ENCODE results near the gene KATNB1.

DNA sequence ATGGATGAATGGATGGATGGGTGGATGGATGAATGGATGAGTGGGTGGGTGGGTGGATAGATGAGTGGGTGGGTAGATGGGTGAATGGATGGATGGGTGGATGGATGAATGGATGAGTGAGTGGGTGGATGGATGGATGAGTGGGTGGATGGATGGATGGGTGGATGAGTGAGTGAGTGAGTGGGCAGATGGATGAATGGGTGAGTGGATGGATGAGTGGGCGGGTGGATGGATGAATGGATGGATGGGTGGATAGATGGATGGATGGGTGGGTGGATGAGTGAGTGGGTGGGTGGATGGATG is 6.4 kb upstream of the KATNB1 start:
- TF ChIP-seq EZH2phosphoT487 (IDR thresholded peaks at IDR 0.05; ENCODE audit: borderline replicate concordance, low read length) = no peak
- no peak for TF ChIP-seq CTCF (IDR thresholded peaks at IDR 0.05; ENCODE audit: low read depth, low read length, poor library complexity, severe bottlenecking)
